Measurements from ENCODE around the gene FAM170B. TPM values are rescaled to one million over a fixed set of nuclear protein-coding genes. Genes with fewer than 3 reads are reported as not detected.

FAM170B gene
- total RNA-seq, result not detected

DNA sequence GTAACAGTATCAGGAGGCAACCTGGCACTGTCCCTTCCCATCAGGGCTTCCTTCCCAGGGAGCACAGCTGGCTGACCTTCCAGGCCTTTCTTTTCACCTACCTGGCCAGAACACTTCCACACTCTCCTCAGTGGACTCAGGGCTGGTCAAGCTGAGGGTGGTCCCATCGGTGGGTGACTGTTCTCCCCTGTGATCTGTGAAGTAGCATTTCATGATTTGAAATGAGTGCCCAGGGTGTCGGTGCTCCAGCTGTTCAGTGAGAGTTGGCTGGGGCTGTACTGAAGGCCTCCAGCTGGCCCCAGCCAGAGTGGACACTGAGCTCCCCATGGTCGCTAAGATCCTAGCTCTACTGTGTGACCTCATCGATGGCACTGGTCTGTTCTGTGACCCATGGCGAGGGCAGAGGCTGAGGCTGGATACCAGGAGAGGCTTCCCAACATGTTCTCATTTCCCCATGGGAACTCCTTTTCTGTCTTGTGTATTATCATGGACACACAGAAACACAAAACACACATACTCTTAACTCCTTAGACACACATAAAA lies at the start of gene FAM170B:
TSS of gene FAM170B (minus strand) at position 316 of the 543 bp plus-strand sequence. CDS start at position 213, 103 bp downstream.
- ATAC-seq, result no peak

DNA sequence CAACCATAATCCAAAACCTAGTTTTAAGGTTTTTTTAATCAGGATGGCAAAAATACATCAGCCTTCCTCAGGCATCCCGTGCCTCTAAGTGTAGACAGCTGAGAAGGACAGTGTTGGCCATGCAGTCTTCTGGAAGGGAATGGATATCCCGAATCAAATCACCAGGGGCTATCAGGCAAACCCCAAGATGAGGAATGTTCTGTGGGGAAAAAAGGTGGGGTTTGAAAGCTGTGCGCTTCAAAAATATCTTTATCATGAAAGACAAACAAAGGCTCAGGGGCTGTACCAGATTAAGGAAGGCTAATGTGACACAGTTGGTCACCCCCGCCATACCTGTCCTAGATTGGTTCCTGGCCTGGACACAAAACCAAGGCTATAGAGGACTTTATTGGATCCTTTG lies 49.0 kb upstream of the FAM170B start:
- no peak for ATAC-seq

DNA sequence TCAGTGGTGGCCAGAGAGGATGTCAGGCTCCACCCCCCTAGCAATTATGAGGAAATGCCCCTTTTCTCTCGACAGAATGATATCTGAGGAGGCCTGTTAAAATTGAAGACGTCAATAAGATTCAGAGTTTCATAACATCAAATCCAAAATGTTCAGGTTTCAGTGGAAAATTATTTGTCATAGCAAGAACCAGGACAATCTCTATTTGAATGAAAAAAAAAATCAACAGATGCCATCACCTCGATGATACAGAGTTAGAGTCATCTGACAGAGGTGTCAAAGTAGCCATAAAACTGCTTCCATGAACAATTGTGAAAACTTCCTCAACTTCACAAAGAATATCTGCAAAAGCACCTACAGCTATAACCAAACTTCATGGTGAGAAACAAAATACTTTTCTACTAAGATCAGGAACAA lies 46.6 kb upstream of the FAM170B start:
- ATAC-seq, result no peak

DNA sequence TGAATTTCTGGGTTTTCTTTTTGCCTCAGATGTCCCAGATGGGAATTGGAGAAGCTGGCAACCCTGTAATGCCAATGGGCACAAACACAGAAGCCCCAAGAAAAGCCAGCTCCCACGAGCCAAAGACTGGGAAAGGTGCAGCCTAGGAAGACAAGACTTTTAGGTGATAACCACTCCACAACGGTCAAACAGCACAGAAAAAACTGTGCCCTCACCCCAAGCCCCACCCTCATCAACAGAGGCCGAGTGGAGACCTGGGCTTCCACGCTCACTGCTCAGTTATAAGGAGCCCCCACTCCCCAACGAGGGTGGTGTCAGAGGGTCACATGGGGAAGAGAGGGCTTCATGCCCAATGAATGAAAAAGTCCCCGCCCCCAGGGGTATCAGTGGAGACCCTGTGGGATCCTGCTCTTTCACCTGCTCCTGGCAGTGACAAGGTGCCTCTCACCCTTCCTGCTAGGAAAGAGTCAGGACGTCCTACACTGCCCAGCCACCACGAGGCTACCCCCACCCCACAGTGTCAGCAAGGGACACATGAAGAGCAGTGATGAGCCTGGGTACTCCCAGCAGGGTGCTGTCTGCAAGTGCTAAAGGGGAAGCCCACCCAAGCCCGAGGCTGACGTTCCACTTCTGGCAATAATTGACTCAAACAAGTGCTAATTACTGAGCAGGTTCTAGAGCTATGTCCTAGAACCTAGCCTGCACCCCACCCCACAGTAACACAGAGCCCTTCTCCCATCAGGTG lies 46.0 kb upstream of the FAM170B start:
- no peak for ATAC-seq

DNA sequence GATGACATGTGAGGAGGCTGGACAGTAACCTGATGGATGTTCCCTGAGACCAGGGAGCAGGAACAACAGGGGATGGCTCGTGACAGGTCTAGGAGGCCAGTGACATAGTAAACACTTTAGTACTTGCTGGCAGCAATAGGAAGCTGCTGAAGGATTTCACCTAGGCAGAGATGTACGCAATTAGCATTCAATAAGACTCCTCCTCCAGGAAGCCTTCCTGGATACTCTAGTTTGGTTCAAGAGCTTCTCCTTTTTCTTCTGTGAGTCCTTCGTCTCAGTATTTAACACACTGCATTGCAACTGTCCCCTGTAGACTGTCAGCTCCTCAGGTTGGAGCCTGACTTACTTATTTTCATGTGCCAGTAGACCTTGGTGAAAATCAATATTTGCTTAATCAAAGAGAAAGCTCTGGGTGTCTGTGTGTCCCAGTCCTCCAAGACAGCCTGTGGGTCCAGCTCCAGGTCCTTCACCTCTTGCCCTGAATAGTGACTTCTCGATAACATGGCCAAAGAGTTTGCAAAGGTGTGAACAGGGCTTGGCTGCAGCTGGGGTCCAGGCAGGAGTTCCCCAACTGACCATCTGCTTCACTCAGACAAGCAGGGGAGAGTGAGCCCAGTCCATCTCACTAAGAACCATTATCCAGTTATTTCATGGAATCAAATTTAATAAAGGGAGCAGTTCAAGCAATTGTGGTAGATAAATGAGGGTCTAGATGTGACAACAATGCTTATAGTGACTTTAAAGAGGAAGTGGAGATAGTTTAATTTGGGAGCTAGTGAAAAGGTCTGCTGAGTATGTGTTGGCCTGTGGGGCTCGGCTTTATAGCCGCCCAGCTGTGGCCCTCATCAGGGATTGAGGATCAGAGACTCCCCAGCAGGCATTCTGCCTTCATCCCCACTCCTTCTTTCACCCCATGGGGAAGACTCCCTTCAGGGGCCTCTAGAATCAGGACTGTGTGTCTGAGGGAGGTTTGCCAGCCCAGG lies 45.0 kb upstream of the FAM170B start:
- ATAC-seq, result no peak

DNA sequence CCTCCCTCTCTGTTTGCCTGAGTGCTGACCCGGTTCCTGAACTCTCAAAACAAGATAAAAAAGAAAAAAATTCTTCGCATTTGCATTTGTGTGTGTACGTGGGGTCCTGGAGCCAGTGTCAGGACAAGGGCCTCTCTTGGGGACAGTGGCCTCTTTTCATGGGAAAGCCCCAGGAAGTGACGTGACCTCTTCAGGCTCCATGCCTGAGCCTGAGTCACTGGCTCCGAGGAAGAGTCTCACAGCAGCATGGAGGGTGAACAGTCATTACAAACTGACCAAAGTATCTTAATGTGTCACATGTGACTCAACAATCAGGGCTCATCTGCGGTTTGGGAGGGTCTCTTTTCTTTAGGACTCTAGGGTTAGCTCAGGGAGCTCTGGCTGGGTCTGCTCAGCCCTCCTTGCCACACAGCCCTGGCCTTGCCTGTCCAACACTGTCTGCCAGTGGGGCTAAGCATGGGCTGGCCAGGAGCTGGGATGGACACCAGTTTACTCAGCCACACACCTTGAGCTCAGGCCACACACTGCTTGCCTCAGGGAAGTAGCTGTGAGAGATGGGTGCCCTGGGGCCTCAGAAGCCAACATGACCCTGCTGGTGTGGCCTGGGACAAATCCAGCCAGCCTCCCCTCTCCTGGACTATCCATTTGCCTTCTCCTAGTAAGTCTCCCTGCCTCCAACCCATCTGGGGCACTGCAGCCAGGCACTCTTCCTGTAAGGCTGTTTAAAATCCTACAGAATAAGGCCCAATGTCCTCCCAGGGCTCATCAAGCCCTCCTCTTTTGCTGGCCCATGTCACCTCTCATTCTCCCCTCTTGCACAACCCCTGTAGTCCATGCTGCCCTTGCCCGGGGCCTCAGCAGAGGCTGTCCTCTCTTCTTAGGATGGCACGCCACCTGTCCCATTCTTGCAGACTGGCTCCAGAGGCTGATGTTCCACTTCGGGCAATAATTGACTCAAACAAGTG lies 43.9 kb upstream of the FAM170B start:
- ATAC-seq, result peak; percentile 73

DNA sequence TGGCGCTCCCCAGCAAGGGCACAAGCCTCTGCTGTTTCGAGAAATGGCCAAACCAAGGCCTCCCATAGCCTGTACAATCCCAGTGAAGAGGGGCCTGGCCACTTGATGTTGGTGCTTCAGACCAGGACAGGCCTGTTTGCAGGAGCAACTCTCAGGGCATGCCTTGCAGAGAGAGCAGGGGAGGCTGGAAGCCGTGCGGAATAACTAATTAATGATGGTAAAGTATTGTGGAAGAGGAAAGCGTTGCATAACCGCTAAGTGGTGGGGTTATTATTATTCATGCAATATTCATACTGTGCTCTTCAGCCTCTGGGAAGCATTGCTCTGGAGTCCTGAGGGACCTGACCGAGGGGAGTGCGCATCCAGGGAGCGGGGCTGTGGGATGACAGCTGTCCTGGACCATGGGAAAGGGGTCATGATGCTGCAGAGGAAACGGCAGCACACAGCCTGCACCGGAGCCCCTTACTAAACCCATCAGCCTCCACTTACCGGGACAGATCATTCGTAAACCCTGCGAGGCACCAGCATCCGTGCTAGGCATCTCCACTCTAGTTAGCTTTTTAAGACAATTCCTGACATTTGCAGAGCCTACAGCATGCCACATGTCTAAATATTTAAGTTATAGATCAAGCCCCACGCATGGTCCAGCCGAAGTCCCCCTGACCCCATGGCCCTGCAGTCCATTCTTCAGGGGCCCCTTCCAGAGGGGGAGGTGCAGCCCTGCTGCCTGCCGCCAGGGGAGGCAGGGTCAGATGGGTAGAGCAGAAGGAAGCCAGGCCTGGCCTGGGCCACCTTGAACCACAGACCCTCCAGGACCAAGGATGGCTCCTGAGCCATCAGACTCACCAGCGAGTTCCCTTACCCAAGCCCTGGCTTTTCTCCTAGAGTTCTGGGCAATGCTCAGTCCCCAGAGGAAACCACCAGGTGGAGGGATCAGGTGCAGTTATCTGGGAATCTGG lies 42.8 kb upstream of the FAM170B start:
- no peak for ATAC-seq

DNA sequence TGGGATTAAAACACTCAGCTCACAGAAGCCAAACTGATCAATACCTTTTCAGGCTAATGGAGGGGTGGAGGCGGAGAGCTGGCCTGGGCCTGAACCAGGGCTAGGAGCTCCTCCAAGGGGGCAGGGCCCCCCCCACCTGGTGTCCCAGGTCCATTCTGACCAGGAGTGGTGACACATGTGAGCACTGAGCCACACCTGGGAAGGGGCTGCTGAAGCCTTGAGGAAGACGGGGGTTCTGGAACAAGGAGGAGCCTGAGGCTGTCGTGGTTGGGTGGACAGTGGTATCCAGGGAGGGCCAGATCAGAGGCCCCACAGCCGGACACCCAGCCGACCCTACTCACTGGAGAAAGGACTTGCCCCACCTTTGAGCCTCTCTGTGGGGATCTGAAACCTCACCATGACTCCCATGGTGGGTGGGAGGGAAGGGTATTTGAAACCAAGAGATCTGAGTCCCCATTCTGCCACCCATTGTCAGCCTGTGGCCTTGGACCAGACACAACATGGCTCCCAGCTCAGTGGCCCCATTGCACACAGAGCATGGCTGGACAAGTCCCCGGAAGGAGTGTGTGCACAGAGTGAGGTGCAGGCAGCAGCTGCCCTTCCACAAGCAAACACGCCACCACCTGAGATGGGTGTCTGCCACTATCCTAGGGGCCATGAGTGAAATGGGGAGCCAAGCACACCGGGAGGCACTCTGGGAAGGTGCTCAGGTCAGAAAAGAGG lies 41.9 kb upstream of the FAM170B start:
- ATAC-seq, result no peak

DNA sequence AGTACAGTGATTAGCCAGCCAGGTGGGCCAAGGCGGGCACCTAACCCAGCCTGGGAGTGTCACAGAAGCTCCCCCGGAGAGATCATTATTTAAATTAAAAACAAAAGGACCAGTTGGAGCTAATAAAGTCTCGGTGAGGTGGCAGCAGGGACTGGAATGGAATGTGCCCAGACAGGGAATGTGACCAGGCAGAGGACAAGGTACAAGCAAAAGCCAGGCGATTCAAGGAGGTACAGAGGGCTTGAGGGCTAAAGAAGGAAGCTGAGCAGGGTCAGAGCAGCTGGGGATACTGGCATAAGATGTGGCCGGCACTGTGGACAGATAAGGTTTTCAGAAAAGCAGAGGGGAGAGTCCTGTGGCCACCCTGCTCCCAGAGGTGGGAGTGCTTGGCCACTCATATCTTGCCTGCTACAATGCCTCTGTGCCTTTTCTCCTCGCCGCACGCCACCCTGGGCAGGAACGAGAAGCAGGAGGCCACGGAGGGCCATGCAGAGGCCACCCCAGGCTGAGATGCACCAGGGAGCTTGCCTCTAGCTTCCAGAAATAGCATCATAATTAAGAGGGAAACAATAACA lies 41.2 kb upstream of the FAM170B start:
- peak; percentile 11 for ATAC-seq

DNA sequence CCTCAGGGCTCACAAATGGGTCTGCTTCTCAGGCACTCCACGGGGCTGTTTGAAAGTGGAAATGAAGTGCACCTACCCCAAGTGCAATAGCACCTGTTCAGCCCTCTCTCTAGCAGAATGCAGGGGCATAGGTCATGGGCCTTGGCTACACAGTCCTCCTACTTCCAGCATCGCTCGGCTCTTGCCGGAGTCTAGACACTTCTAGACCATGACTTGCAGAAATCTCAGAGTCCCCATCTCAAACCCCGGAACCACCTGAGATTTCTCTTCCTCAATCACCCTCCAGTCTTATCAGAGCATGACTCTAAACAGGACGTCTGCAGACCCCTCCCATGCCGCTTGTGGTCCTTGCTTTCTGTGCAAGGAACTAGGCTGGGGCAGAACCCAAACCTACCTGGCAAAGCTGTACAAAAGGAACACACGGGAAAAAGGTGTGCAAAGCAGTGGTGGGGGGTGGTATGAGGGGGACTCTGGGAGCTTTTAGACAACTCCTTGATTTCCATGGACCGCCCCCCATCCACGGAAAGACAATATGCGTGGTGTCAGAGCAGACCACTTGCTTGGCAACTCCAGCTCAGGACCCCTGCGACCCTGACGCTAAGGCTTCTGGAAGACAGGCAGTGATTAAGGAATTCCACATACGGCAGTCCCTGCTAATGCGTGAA lies 40.6 kb upstream of the FAM170B start:
- ATAC-seq, result no peak

DNA sequence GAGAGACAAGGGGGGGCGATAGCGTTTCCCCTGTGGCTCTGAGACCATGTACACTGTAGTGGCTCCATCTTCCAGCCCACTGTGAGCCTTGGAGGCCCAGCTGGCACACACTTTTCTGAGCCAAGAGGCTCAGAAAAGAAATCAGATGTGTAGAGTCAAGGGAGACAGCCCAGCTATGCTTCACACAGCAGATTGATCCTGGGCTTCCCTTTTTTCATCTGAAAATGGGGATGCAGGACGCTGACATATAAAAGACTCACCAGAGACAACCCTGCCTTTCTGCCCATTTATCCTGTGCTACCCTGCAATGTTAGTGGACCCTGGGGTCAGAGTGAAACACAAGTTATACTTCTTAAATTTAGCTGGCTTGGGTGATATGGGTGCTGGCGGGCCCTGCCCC lies 40.0 kb upstream of the FAM170B start:
- no peak for ATAC-seq

DNA sequence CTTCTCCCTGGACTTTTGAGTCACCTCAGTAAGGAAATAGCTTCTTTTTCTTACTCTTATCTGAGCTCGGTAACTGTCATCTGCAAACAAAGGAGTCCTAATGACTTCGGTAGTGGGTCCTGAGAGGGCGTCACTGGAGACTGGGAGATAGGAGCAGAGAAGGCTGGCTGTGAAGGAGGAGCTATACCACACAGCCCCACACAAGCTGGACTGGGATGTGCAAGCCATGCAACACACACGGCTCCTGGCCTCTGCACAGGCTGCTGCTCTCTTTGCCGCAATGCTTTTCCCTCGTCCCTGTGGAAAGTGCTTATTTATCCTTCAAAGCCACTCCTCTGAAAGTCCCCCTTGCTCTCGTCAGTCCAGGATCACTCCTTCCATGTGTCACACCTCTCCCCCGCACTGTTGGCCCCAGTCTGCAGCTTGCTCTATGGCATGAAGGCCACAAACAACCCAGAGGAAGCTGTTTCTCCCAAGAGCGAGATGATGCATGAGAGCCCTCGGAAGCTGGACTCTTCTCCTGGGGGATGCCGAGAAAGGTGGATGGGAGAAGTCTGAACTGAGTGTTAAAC lies 39.5 kb upstream of the FAM170B start:
- ATAC-seq, result no peak

DNA sequence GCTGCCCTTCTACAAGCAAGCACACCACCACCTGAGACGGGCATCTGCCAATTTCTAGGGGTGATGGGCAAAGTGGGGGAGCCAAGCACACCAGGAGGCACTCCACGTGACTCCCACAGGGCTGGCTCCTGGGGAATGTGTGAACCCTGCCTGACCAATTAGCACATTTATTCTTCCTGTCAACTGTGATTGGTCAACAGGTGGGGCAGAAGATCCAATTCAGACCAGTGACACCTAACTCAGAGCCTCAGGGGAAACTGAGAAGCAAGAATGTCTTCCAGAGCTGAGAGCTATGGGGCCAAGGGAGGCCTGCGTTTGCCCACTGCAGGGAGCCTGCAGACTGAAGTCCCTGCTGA lies 38.9 kb upstream of the FAM170B start:
- ATAC-seq, result no peak

DNA sequence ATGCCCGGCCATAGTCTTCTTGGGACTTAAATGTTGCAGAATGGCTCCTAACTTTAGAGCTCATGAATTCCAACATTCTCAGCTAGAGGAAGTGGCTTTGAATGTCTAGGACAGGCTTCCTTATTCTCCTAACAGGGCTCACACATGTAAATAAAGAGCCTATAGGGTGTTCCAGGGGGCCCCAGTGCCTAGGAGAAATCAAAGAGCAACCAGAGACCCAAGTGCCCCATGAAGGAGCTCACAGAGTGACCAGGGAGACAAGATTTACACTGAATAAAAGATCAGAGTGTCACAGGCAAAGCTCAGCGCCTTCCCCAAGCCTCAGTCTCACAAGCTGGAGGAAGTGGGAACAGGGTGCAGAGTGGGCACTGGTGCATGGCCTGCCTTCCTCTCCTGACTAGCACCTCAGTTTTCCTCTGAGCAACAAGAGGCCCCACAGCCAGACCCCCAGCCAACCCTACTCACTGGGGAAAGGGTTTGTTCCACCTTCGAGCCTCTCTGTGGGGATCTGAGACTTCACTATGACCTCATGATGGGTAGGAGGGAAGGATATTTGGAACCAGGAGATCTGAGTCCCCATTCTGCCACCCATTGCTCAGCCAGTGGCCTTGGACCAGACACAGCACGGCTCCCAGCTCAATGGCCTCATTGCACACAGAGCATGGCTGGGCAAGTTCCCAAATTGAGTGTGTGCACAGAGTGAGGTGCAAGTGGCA lies 38.4 kb upstream of the FAM170B start:
- no peak for ATAC-seq

DNA sequence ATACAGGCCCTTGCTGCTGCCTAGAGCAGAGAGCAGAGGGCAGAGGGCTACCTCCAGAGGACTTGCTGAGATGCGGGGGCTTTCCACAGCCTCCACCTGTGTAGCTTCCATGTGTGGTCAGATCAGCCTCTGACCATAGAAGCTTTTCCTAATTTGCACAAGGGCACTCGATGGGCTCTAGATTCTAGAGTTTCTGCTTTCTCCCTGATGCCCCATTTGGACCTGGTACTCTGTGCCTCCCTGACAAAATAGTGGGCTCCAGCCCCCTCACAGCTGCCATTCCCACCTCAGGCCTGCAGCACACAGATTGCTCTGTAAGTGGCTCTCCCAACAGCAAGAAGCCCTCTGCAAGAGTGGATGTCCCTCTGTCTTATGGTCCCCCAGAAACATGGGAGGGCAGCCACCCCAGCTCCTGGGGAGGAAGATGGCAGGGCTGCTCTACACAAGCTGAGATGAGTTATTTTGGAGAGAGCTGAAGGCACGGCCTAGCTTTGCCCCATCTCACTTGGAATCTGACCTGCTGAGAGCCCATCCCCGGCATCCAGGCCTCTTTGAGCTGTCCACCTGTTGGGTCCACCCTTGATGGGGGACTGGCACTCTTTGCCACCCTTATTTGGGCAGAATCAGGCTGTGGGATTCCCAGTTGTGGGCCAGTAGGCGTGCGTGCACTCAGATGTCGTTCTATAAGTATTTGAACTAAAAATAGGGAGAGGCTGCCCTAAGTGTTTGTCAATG lies 37.7 kb upstream of the FAM170B start:
- no peak for ATAC-seq

DNA sequence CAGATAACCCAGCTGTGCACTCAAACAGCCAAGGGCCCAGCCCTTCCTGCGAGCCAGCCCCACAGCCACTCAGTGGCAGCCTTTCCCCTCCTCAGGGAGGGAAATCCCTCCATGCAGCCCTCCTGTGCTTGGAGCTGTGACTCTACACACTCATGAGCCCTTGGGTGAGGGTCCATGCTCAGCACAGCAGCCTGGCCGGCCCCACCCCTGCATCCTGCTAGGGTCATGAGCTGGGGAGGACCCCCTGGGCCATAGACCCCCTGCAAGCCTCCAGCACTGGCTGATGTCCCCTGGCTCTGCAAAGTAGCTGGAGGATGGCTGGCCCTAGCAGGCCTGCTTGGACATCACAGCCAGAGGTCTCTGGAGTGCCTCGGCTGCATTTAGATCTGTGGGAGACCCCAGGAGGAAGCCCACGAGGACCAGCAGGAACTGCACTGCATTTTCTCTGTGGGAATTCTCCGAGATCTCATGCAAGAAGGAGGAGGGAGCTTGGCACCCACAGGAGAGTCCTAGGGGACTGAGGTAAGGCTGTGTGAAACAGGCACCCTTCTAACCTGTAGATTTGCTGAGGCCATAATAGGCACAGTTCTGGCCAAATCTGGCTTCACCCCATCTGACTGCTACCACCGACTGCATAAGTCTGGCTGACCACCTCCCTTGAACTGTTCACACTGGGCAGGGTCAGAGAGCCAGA lies 37.0 kb upstream of the FAM170B start:
- no peak for ATAC-seq

DNA sequence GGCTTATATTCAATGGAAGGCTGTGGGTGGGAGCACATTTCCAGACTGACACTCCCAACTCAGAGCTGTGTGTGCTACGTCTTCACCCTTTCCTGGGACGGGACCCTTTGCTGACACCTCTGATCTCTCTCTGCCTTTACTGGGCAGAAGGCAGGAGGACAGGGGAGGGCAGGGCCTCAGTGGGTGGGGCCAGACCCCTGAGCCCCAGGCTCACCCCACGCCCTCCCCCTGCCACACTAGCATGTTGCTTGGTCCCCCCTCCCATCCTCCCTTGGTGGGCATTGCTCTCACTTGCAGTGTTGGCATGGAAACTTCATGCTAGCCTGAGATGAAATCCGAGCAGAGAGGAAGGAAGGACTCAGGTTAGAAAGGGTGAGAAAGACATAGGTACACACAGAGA lies 36.0 kb upstream of the FAM170B start:
- no peak for ATAC-seq

Measured in esophagus mucosa (tissue), 1 donor.